Right lobe of liver (tissue), 6 donors: ENCODE results near the gene LIN7C. TPM values are rescaled to one million over a fixed set of nuclear protein-coding genes. Genes with fewer than 3 reads are reported as not detected.
"Not testable (repeated sequence)": the region's sequence is repeated elsewhere in the genome, so short reads cannot be mapped to it uniquely, and the experiment has no call there.

Source experiments
- ATAC-seq, 4 donors: fragments of 200-7000 bp; cut with Tn5 transposase; one replicate each; pipeline ENCODE4 v1.9.1; 2020; ENCODE audit warnings: mild to moderate bottlenecking in 4 of 4, moderate library complexity in 4 of 4
- DNase-seq, 3 donors: peaks; one replicate each; pipeline ENCODE4 v3.0.0-alpha.2; 2020
- H3K27ac ChIP-seq, 3 donors: fragments of 200-600 bp; one replicate each; pipeline ENCODE4 v1.8.0; 2022
- H3K27me3 ChIP-seq, 2 donors: fragments of 200-600 bp; one replicate each; pipeline ENCODE4 v1.8.0; 2022
- H3K36me3 ChIP-seq, 4 donors: fragments of 200-600 bp; sonication (generic) in 1 of 4; one replicate each; pipeline versions ENCODE4 v1.5.1 to v1.8.0; 2017 to 2022; ENCODE audit warnings: control low read depth in 1 of 4
- H3K4me1 ChIP-seq, 4 donors: fragments of 200-600 bp; sonication (generic) in 1 of 4; one replicate each; pipeline versions ENCODE4 v1.5.1 to v1.8.0; 2017 to 2022; ENCODE audit warnings: control low read depth in 1 of 4
- H3K4me3 ChIP-seq, 3 donors: fragments of 200-600 bp; one replicate each; pipeline ENCODE4 v1.8.0; 2022
- H3K9me3 ChIP-seq, 4 donors: fragments of 200-600 bp; sonication (generic) in 1 of 4; one replicate each; pipeline versions ENCODE4 v1.5.1 to v1.8.0; 2017 to 2022; ENCODE audit warnings: control low read depth in 1 of 4
- CTCF ChIP-seq, 4 donors: fragments of 200-600 bp in 3 of 4; fragments of 450-650 bp in 1 of 4; IDR thresholded peaks; one replicate each; pipeline versions ENCODE4 v1.5.1 to v1.8.0; 2016 to 2022; ENCODE audit warnings: antibody characterized with exemption in 4 of 4, mild to moderate bottlenecking in 2 of 4
- POLR2A ChIP-seq: fragments of 450-650 bp; IDR thresholded peaks from one replicate; pipeline ENCODE4 v1.6.1; 2017; ENCODE audit warnings: antibody characterized with exemption, mild to moderate bottlenecking
- WGBS: methylation state at CpG from one replicate; pipeline ENCODE4 v1.1.6; 2018; ENCODE audit warnings: low coverage, low lambda C conversion rate; ENCODE audit not compliant: insufficient coverage; ENCODE audit errors: missing lambda C conversion rate; 5-methylcytosine and 5-hydroxymethylcytosine counted together
- intact Hi-C, 2 donors: fragments of 100-400 bp; cut with DNase I; formaldehyde crosslinking; loops; one replicate each; pipeline versions ENCODE4 v1.11.2 to v1.14.1; 2022
- total RNA-seq, 6 experiments: library from RNA; depleted of rRNA in 2 of 6; stranded (reverse); fragments of >200 nt in 2 of 6; fragmentation: NEBNext Ultra II Directional in 3 of 6; extraction: Animal tissue kit (Norgen Biotek cat#: 25700) in 3 of 6; gene quantifications; one replicate each; pipeline versions ENCODE4 v1.1.0 to v1.2.4, GENCODE V29; 2016 to 2023
- donor health status: DM: no; HTN: yes; CAD: no.
- donor health status: DM: no; HTN: no; CAD: no.
- donor health status: DM: no; HTN: no; CAD: no.
- donor health status: DM: no; HTN: yes; CAD: no.
- donor health status: DM: no; HTN: yes; CAD: no.

The LIN7C gene
- total RNA-seq, 6 experiments from 2014 or later = 22.6 to 33.2 (median 27.1) TPM

- H3K4me1 ChIP-seq = peaks cover 0 to 35% (median 14%) of the 10 kb centered on the region in 4 donors
- ATAC-seq (peak in 1 of 4 donors; percentile 24), DNase-seq (no peak)
- H3K36me3 ChIP-seq = no peaks in the 10 kb centered on the region
- no peaks in the 10 kb centered on the region for H3K9me3 ChIP-seq
- intact Hi-C loops = no loop called here
- WGBS = 100% methylated on average over 1 of the region's 1 CpG
- H3K27me3 ChIP-seq = no peaks in the 10 kb centered on the region
- TF ChIP-seq POLR2A (no peak), CTCF (IDR thresholded peaks at IDR 0.05) (no peak)
- peak overlapping the region in 2 of 3 donors; percentile 23 to 44 for H3K27ac ChIP-seq
- H3K4me3 ChIP-seq = no peak overlapping the region
These were observed 55.2 kb downstream of the LIN7C start for GRCh38 chr11:27451244-27451965.

- H3K27me3 ChIP-seq, H3K9me3 ChIP-seq, ATAC-seq, H3K4me3 ChIP-seq, H3K36me3 ChIP-seq, H3K27ac ChIP-seq, DNase-seq, intact Hi-C loops: not testable (repeated sequence)
- 87% methylated on average over 3 of the region's 5 CpGs for WGBS
- peaks cover 0 to 20% (median 4%) of the 10 kb centered on the region in 4 donors for H3K4me1 ChIP-seq
These were observed 58.4 kb downstream of the LIN7C start for GRCh38 chr11:27448184-27448540.

- Histone ChIP-seq H3K4me1 (peaks cover 0 to 20% (median 4%) of the 10 kb centered on the region in 4 donors), H3K9me3 (no peaks in the 10 kb centered on the region), H3K27ac (no peak overlapping the region), H3K4me3 (no peak overlapping the region), H3K36me3 (no peaks in the 10 kb centered on the region), H3K27me3 (no peaks in the 10 kb centered on the region)
- WGBS = 85% methylated on average over 5 of the region's 5 CpGs
- ATAC-seq (no peak), DNase-seq (no peak)
- no peak for TF ChIP-seq POLR2A
- no peak for TF ChIP-seq CTCF (IDR thresholded peaks at IDR 0.05)
- intact Hi-C loops = no loop called here
These were observed 59.0 kb downstream of the LIN7C start for GRCh38 chr11:27447288-27448183.

GRCh38 chr11:27445625-27446024 lies 60.9 kb downstream of the LIN7C start:
- Histone ChIP-seq H3K27me3 (no peaks in the 10 kb centered on the region), H3K4me3 (no peak overlapping the region), H3K4me1 (peaks cover 0 to 8% (median 0%) of the 10 kb centered on the region in 4 donors), H3K9me3 (no peaks in the 10 kb centered on the region), H3K36me3 (no peaks in the 10 kb centered on the region), H3K27ac (no peak overlapping the region)
- ATAC-seq (no peak), DNase-seq (no peak)
- WGBS = 85% methylated on average over 3 of the region's 4 CpGs
- intact Hi-C loops = no loop called here
- no peak for TF ChIP-seq POLR2A
- no peak for TF ChIP-seq CTCF (IDR thresholded peaks at IDR 0.05)

- H3K9me3 ChIP-seq = no peaks in the 10 kb centered on the region
- H3K27me3 ChIP-seq = no peaks in the 10 kb centered on the region
- no peaks in the 10 kb centered on the region for H3K36me3 ChIP-seq
- ATAC-seq (peak in 1 of 4 donors; percentile 13), DNase-seq (no peak)
- peaks cover 0 to 8% (median 0%) of the 10 kb centered on the region in 4 donors for H3K4me1 ChIP-seq
- no peak for TF ChIP-seq CTCF (IDR thresholded peaks at IDR 0.05)
- no peak for TF ChIP-seq POLR2A
- 61% methylated on average over 2 of the region's 2 CpGs for WGBS
- H3K27ac ChIP-seq = no peak overlapping the region
- H3K4me3 ChIP-seq = no peak overlapping the region
- intact Hi-C loops = no loop called here
These were observed 61.8 kb downstream of the LIN7C start for GRCh38 chr11:27444801-27445215.
